Measurements from ENCODE around the gene TMEM202.
A peak's percentile ranks its signal among the peaks of the same experiment; 100 is the strongest.

The TMEM202 gene, protein sequence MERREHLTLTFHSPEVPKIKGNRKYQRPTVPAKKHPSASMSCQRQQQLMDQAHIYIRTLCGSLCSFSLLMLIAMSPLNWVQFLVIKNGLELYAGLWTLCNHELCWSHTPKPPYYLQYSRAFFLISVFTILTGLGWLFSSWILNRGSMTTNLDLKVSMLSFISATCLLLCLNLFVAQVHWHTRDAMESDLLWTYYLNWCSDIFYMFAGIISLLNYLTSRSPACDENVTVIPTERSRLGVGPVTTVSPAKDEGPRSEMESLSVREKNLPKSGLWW

DNA sequence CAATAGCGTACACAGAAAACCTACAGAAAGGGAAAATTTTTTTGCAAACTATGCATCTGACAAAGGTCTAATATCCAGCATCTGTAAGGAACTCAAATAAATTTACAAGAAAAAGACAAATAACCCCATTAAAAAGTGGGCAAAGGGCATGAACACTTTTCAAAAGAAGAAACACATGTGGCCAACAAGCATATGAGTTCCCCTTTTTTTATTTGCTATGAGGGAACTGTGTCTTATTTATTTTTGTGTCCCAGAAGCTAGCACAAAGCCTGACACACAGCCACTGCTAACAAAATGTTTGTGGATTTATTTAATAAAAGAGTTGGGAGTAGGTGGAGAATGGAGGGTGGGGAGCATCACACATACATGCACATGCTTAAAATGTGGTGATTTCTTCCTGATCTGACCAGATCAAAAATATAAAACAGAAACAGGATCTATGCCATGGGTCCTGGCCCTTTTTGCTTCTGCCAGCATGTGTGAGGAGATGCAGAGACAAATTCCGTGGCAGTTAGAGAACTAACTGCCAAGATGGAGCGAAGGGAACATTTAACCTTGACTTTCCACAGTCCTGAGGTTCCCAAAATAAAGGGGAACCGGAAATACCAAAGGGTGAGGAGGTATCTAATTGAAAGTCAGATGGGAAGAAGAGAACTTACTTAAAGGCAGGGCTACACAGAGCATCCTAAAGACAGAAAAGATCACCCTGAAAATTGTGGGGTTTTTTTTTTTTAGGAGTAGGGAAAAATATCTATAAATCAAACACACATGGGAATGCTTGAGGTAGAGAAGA, at the start of gene TMEM202:
TSS of gene TMEM202 (plus strand) at position 510 of the 793 bp plus-strand sequence. CDS start at position 532, 22 bp downstream.
- no peak within 1 kb of the TSS for H3K4me3 ChIP-seq (ENCODE audit: low read depth, low read length)
- no peak for DNase-seq (ENCODE audit: low read depth)
- TF ChIP-seq, protein P1, sequence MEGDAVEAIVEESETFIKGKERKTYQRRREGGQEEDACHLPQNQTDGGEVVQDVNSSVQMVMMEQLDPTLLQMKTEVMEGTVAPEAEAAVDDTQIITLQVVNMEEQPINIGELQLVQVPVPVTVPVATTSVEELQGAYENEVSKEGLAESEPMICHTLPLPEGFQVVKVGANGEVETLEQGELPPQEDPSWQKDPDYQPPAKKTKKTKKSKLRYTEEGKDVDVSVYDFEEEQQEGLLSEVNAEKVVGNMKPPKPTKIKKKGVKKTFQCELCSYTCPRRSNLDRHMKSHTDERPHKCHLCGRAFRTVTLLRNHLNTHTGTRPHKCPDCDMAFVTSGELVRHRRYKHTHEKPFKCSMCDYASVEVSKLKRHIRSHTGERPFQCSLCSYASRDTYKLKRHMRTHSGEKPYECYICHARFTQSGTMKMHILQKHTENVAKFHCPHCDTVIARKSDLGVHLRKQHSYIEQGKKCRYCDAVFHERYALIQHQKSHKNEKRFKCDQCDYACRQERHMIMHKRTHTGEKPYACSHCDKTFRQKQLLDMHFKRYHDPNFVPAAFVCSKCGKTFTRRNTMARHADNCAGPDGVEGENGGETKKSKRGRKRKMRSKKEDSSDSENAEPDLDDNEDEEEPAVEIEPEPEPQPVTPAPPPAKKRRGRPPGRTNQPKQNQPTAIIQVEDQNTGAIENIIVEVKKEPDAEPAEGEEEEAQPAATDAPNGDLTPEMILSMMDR (IDR thresholded peaks at IDR 0.05; ENCODE audit: low read depth, low read length, missing control alignments) = no peak

DNA sequence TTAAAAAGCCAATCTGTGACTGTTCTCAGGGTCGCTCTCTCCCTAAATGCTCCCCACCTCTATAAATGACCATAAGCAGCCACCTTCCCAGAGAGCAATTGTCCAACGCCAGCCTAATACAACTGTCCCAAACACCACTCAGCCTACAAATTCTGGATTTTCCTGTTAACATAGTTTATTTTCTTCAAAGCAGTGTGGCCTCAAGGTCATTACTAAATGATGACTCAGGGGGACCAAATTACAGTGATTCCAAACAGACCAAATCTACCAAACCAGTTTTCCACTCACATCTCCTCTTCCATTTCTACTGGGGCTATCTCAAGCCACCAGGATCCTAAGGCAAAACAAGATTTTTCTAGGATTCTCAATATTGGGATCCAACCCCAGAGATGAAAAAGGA, 44.8 kb upstream of the TMEM202 start:
- no peak overlapping the region for H3K4me3 ChIP-seq (ENCODE audit: low read depth, low read length)
- TF ChIP-seq, protein P1 (IDR thresholded peaks at IDR 0.05; ENCODE audit: low read depth, low read length, missing control alignments) = no peak
- no peak for DNase-seq (ENCODE audit: low read depth)

DNA sequence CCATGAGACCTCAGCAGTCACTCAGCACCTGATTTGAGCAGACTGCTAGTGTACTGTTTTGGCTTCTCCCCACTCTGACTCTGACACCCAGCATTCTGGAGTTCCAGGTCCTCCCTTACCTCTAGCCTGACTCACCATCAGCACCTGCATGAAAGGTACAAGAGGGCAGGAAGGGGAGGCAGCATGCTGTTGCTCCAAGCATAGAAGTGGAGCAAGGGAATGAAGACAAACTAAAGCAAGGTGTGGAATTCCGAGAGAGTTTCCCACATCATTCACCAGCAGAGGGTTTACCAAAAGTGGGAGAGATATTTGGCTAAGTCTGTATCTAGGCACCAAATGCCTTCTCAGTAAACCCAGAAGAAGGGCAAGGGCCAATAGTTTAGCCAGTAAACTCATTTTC, 43.6 kb upstream of the TMEM202 start:
- TF ChIP-seq, protein P1 (IDR thresholded peaks at IDR 0.05; ENCODE audit: low read depth, low read length, missing control alignments) = no peak
- DNase-seq (ENCODE audit: low read depth) = no peak
- no peak overlapping the region for H3K4me3 ChIP-seq (ENCODE audit: low read depth, low read length)

DNA sequence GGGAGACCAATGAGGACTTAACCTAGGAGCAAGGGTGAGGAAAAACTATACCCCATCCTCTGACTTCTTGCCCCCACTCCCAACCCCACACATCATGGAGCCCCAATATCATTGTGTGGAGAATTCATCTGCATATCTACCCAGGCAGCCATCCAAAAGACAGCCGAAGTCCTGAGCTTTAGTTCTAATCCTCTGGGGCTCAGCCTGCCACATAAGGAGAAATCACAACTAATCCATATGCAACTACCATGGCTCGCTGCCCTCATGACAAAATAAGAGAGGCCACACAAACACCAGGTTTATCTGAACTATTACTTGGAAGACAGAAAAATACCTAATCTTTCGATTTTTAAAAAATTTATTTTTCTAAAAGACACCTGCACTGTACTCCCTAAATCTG, 40.0 kb upstream of the TMEM202 start:
- TF ChIP-seq, protein P1 (IDR thresholded peaks at IDR 0.05; ENCODE audit: low read depth, low read length, missing control alignments) = no peak
- H3K4me3 ChIP-seq (ENCODE audit: low read depth, low read length) = no peak overlapping the region

DNA sequence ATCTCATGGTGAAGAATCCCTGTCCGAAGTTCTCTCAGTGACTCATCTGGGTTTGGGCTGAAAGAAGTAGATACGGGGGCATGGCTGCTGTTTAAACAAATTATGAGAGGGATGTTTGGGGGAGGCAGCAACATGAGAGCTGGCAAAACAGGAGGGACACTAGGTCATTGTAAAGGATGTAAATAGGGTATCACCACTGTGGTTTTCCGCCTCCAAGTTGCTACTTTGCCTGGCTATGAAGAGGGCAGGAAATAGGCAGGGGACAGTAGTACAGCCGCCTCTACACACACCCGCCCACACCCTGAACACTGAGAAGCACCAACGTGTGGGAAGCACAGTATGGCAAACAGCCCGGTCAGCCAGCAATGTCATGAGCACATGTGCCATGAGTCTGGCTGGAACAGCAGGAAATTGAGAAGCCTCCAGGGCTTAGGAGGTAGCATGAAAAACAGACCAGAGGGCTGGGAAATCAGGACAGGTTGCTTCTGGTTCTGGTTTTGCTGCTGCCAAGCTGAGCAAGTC, 39.4 kb upstream of the TMEM202 start:
- no peak overlapping the region for H3K4me3 ChIP-seq (ENCODE audit: low read depth, low read length)
- DNase-seq (ENCODE audit: low read depth) = peak; percentile 43
- TF ChIP-seq, protein P1 (IDR thresholded peaks at IDR 0.05; ENCODE audit: low read depth, low read length, missing control alignments) = no peak

More for the DNA sequence above, 40.0 kb upstream of the TMEM202 start:
- DNase-seq (ENCODE audit: low read depth) = no peak

DNA sequence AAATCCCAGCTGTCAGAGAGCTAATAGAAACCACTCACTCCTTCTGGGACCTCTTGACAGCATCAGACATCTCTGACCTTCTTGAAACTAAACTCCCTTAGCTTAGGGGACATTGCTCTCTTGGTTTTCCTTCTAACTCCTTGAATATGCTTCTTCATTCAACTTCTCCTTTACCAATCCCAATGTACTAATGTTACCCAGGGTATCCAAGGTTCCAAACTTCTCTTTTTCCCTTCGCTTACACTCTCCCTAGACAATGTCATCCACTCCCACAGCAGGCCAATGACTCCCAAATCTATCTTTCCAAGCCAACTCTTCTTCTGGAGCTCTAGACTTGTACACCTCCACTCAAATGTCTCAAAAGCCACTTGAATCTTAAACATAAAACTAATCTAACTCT, 36.9 kb upstream of the TMEM202 start:
- DNase-seq (ENCODE audit: low read depth) = no peak
- TF ChIP-seq, protein P1 (IDR thresholded peaks at IDR 0.05; ENCODE audit: low read depth, low read length, missing control alignments) = no peak
- H3K4me3 ChIP-seq (ENCODE audit: low read depth, low read length) = no peak overlapping the region
